ENCODE measurements around the gene MFSD2A.
A peak's percentile ranks its signal among the peaks of the same experiment; 100 is the strongest.
"Not testable (repeated sequence)": the region's sequence is repeated elsewhere in the genome, so short reads cannot be mapped to it uniquely, and the experiment has no call there.

Gene MFSD2A

DNA sequence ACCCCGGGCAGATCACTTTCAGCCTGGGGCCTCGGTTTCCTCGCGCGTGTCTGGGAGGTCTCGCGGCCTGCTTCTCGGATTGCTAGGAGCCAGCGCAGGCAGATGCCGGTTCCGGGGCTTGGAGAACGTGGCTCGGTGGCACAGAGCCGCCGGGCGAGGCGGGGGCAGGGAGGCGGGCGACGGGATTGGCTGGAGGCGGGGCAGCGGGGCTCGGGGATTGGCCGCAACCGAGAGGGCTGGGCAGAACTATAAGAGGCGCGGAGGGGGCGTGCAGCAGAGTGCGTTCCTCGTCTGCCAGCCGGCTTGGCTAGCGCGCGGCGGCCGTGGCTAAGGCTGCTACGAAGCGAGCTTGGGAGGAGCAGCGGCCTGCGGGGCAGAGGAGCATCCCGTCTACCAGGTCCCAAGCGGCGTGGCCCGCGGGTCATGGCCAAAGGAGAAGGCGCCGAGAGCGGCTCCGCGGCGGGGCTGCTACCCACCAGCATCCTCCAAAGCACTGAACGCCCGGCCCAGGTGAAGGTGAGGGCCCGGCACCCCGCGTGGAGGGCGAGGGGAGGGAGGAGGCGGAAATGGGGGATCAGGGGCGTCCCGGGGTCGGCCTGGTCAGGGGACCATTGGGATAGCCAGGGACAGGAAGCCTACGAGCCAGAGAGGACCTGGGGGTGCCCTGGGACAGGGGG lies at the start of gene MFSD2A:
MFSD2A (plus strand) TSS at position 276 of the 677 bp plus-strand sequence; CDS start at position 424, 148 bp downstream.
- FAIRE-seq, result no peak

DNA sequence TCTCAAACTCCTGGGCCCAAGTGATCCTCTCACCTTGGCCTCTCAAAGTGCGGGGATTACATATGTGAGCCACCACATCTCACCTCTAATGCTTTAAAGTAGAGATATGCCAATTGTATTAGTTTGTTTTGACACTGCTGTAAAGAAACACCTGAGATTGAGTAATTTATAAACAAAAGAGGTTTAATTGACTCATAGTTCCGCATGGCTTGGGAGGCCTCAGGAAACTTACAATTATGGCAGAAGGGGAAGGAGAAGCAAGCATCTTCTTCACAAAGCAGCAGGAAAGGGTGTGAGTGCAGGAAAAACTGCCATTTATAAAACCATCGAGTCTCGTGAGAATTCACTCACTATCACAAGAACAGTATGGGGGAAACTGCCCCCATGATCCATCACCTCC lies 49.8 kb upstream of the MFSD2A start:
- DNase-seq (ENCODE audit: low spot score), result no peak
- FAIRE-seq, result no peak

More for the DNA sequence above, at the start of gene MFSD2A:
- peak; percentile 82 for DNase-seq (ENCODE audit: low spot score)

DNA sequence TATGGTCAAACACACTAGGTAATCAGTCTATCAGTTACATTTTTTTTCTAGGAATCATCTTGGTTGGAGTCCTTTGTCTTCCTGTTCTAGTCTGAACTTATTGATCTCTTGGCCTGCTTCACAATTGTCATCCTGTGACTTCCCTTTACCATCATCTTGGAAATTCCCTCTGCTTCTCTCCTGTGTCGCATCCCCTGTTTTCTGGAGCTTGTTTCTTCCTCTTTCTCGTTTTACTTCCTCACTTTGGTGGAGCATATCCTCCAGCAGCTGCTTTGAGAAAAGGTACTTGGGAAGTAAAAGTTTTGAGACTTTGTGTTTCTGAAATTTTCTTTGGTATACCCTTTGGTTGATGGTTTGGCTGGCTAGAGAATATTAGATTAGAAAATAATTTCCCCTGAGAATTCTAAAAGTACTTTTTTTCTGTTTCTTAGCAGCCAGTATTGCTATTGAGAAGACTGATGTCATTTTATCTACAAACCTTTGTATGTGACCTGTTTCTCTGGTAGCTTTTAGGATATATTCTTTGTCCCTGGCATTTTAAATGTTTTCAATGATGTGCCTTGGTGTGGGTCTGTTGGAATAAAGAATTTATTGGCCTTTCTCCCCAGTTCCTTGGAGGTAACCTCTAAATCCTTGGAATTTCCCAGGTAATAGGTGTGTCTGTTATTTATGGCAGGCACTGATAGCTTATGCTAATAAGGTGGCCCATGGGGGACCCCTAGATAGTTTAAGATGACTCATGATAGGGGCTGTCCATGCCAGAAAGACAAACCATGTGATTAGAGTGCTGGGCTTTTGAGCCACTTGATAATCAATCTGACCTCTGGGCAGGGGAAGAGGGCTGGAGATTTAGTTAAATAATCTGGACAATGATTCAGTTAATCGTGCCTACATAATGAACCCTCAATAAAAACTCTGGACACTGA lies 47.2 kb upstream of the MFSD2A start:
- FAIRE-seq (no peak), DNase-seq (ENCODE audit: low spot score) (no peak)

DNA sequence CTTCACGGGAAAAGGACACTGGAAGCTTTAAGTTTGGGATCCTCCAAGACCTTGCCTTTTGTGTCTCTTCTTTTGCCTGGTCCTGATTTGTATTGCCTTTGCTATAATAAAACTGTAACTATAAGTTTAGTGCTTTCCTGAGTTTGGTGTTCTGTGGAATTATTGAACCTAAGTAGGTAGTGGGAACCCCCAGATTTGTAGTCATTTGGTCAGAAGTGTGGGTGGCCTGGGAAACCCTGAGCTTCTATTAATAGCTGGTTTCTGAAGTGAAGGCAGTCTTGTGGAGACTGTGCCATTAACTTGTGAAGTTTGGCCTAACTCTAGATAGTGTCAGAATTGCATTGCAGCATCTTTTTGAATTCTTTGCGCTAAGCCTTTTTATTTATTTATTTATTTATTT lies 46.4 kb upstream of the MFSD2A start:
- DNase-seq (ENCODE audit: low spot score) (no peak), FAIRE-seq (no peak)

DNA sequence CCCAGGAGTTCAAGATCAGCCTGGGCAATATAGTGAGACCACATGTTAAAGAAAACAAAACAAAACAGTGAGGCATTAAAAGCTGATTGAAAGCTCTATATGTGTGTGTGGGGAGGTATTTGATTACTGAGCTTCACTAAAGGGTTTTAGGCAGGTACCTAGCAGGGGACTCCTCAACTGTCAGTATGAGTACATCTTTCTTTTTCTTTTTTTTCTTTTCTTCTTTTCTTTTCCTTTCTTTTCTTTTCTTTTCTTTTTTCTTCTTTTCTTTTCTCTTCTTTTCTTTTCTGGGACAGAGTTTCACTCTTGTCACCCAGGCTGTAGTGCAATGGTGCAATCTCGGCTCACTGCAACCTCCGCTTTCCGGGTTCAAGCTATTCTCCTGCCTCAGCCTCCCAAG lies 44.7 kb upstream of the MFSD2A start:
- DNase-seq (ENCODE audit: low spot score) (no peak), FAIRE-seq (no peak)

DNA sequence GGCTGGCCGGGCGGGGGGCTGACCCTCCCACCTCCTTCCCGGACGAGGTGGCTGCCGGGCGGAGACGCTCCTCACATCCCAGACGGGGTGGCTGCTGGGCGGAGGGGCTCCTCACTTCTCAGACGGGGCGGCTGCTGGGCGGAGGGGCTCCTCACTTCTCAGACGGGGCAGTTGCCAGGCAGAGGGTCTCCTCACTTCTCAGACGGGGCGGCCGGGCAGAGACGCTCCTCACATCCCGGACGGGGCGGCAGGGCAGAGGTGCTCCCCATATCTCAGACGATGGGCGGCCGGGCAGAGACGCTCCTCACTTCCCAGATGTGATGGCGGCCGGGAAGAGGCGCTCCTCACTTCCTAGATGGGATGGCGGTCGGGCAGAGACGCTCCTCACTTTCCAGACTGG lies 41.8 kb upstream of the MFSD2A start:
- not testable (repeated sequence) for DNase-seq (ENCODE audit: low spot score); FAIRE-seq

DNA sequence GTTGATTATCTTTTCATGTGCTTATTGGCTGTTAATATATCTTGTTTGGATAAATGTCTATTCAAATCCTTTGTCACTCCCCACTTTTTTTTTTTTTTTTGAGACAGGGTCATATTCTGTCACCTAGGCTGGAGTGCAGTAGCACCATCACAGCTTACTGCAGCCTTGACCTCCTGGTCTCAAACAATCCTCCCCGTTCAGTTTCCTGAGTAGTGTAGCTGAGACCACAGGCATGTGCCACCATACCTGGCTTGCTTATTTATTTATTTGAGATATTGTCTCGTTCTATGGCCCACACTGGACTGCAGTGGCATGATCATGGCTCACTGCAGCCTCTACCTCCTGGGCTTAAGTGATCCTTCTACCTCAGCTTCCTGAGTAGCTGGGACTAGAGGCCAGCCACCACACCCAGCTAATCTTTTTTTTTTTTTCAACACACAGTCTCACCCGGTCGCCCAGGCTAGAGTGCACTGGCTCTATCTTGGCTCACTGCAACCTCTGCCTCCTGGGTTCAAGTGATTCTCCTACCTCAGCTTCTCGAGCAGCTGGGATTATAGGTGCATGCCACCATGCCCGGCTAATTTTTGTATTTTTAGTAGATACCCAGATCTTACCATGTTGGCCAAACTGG lies 39.3 kb upstream of the MFSD2A start:
- FAIRE-seq (peak; percentile 48), DNase-seq (ENCODE audit: low spot score) (no peak)

DNA sequence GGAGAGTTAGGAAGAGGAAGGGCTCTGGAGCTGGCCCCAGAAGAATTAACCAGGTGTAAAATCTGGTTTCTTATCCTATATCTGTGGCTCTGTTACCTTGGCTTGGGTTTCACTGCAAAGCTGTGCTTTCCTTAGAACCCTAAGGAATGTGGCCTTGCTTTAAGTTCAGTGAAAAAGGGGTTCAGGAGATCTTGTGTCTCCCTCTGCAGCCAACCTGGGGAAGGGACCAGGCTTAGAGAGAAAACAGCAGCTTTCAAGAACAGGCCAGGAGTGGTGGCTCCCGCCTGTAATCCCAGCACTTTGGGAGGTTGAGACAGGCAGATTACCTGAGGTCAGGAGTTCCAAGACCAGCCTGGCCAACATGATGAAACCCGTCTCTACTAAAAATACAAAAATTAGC lies 37.1 kb upstream of the MFSD2A start:
- FAIRE-seq, result no peak
- no peak for DNase-seq (ENCODE audit: low spot score)

DNA sequence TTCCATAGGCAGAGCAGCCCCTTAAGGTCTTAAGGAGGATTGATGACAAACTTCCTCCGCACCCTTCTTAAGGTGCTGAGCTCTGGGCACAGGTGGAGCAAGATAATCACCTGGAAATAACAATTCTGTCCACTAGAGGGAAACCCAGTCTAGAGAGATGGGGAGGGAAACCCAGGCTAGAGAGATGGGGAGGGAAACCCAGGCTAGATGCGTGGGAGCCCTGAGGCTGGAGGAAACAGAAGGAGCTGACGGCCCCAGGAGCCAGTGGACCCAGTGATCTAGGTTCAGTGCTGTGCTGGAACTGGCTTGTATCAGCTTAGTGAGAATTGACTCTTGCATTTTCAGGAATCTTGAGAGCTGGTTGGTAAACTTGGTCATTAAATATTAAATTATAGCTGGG lies 35.4 kb upstream of the MFSD2A start:
- peak; percentile 86 for DNase-seq (ENCODE audit: low spot score)
- FAIRE-seq, result no peak

DNA sequence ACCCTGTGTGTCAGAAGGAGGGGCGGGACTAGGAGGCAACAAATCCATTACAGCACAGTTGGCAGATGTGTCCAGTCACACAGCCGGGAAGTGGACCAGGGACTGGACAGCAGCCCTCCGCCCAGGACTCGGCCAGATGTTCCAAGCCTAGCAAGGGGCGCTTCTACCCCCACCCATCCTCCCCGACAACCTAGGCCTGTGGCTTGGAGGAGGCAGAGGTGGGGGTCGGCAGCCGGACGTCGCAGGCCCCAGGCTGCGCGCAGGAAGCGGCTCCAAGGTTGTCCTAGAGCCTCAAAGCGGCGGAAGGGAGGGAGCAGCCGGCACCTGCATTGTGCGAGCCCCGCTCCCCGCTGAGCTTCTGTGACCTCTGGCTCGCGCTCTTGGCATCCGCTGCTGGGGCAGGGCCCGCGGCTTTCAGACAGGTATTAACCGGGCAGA lies 32.7 kb upstream of the MFSD2A start:
- DNase-seq (ENCODE audit: low spot score) (no peak), FAIRE-seq (no peak)

DNA sequence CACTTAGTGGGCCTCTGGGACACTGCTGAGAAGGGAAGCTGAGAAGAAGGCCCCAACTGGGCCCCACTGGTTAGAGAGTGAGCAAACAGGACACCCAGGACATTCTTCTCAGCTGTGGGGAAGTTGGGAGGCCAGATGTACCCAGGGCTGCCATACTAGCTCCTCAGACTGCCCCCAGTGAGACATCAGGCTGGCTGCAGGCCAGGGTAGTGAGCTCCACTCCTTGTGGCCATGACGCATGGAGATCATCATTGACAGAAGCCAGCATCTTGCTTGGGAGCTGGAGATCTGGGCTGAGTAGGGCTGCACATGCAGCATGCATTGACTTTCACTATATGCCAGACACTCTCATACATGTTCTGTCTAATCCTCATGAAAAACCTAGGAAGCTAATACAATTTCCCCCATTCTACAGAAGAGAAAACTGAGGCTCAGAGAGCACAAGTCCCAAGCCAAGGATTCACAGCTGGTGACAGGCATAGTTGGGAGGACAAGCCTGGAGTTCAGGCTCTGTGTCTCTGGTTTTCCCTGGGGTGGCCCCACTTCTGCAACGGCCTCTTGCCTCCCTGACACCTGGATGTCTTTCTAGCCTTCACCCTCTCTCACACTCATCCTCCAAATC lies 29.1 kb upstream of the MFSD2A start:
- FAIRE-seq, result no peak
- no peak for DNase-seq (ENCODE audit: low spot score)

DNA sequence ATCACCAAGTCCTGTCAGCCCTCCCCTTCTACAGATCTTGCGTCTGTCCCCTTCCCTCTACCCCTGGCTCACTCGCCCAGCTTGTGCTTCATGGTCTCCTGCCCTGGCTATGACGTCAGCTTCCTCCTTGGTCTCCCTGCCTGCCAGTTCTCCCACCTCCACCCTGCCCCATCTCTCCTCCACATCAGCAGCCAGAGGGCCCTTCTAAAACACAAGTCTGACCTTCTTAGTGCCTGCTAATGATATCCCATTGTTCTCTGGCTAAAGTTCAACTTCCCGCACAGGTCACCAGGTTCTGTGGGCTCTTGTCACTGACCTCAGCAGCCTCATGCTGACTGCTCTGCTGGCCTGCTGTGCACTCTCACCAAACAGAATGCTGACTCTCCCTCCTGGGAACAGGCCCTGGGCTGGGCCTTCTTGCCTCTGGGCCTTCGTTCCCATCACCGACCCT lies 28.6 kb upstream of the MFSD2A start:
- no peak for DNase-seq (ENCODE audit: low spot score)
- FAIRE-seq, result no peak

DNA sequence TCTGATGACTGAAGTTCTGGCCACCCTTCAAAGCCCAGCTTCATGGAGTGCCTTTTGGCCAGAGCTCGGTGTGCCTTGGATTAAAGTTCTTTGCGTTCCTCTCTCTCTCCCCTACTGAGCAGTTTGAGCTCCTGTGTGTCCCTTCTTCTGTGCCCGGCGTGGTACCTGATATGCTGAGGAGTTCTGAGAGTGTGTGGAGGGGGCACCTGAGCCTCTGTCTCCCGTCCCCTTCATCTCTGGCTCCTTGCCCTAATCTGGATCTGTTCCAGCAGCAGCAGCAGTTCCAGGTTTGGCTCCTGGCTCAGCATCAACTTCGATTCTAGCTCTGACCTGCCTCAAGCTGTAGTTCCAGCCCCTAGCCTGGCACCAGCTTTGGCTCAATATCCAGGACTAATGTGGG lies 28.1 kb upstream of the MFSD2A start:
- DNase-seq (ENCODE audit: low spot score) (no peak), FAIRE-seq (no peak)

DNA sequence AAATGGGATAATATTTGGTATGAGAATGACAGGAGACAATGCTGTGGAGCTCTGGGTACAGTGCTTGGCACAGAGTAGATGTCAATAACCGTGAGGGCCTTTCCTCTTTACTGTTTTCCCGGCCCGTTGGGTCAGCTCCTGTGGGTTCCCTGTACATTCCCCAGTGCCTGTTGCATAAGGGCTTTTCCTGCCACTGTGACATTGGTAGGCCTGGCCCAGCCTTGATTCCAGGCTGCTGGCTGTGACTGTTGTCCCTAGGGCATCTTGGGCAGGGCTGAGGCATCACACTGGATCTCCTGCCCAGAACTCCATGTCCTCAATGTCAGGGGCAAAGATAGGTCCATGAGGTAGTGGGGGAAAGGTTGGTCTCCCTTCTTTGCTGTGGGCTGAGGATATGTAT lies 27.4 kb upstream of the MFSD2A start:
- no peak for DNase-seq (ENCODE audit: low spot score)
- FAIRE-seq, result peak; percentile 23

DNA sequence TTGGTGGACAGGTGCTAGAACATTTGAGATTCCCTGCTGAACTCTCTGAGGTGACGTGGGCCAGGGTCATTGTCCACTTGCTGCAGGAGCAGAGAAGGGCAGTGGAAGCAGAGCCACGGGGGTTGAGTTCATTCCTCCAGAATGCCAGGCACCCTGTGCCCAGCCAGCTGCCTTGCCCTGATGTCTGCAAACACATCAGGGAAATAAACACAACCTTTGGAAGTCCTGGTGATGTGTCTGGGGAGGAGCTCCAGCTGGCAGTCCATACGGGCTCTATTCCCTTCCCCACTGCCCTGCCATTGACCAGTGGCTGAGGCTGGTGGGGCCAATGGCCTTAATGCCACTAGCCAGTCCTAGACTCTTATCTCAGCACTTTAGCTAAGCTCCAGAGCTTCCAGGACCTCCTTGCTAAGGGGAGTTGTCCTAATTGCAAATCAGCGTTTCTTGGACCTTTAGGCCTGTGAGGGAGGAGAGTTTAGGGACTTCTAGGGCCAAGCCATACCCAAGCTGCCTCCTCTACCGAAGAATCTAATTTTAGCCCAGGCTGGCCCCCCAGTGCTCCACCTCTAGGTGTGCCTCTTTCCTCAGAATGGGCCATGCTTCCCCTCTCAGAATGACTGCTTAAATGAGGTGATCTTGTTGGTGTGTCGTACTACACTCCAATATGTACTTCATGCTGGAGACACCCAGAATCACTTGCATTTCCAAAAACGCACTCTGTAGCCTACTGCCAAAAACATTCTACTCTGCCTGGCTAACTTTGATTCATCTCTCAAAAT lies 25.9 kb upstream of the MFSD2A start:
- FAIRE-seq, result no peak
- DNase-seq (ENCODE audit: low spot score), result no peak

DNA sequence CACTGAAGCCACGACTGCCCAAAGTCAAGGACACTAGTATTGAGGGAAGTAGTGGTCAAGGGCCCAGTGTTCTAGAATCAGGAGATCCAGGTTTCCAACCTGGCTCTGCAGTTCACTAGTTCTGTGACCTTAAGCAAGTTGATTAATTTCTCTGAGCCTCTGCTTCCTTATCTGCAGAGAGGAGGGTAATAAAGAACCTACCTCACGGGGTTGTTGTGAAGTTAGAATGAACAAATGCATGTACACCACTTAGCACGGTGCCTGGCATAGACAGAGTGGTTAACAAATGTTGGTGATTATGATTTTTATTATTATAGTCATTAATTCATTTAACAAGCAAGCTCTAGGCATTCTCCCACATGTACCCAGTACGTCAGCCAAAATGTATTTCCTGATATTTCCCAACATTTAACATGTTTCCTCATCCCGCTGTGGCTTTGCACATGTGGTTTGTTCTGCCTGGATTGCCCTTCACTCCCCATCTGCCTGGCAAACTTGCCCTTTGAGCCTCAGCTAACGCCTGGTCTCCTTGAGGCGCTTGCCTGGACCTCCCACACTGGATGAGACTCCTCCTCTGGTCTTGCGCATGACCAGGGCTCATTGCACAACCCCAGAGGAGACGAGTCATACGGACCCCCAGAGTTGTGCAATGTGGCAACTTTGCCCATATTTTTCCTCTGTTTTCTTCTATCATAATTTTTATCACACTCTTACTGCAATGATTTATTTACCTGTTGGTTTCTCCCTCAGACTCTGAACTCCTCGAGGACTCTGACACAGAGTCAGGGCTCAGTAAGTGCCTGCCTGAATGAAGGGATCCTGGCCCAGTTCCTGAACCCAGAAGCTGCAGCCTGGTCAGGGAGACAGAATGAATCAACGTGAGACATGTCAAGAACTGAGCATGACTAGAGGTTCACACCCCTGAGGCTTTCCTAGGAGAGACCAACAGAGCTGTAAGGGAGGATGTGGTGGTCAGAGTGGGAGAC lies 20.7 kb upstream of the MFSD2A start:
- FAIRE-seq, result no peak
- no peak for DNase-seq (ENCODE audit: low spot score)

DNA sequence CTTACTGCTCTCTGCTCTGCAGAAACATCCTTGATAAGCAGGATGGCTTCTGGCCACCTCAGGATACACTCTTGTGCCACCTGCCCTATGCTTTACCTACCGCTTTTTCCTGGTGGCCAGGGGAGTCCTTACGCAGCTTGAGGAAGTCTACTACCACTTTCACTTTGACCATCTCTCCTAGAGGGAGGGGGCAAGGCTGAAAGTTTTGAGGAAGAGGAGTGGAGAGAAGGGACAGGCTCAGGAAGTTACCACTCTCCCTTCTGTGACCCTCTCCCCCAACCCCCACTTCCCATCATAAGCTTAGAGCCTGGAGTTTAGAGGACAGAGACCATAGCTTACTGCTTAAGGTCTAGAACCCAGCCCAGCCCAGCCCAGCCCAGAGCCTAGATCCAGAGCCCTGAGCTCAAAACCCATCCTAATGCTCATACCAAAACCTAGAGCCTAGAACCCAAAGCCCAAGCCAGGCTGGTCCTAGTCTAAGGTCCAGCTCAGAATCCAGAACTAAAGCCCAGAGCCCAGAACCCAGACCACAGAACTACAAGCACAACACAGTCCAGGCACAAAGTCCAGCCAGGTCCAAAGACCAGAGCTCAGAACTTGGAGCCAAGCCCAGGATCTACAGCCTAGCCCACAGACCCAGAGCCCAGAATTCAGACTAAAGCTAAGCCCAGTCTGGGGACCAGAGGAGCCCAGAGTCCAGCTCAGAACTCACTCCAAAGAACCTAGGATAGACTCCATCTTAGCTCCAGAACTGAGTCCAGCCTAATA lies 18.0 kb upstream of the MFSD2A start:
- DNase-seq (ENCODE audit: low spot score) (no peak), FAIRE-seq (no peak)

DNA sequence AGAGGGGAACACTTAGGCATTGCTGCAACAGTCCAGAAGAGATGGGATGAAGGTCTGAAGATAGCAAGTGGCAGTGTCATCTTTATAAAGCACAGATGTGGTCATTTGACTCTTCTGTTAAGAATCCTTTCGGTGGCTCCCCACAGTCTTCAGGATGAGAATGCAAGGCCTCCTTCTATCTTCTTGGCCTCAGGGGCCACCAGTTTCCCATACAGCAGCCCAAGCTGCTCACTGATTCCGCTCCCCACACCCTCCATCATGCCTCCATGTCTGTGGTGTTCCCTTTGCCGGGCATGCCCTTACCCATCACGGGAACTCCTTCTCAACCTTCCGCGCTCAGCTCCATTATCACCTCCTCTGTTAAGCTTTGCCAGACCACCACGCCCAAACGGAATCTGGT lies 16.1 kb upstream of the MFSD2A start:
- DNase-seq (ENCODE audit: low spot score) (no peak), FAIRE-seq (peak; percentile 30)

DNA sequence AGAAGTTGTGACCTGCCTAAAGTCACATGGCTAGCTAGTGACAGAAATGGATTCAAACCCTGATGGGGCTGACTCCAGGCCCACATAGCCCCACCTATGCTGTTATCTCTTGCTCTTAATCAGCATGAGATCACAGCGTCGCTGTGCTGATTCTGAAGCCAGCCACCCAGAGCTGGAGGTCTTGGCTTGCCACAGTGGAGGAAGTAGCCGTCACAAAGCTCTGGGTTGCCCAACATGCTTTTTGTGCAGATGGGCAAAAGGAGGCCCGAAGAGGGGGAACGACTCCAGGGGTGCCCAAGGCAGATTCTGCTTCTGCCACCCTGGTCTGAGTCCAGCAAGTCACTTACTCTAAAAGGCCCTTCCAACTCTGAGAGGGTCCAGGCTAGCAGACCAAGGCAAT lies 14.7 kb upstream of the MFSD2A start:
- DNase-seq (ENCODE audit: low spot score) (no peak), FAIRE-seq (no peak)

Data from urothelium cell line (cell line).